Measurements from ENCODE around the gene SULT4A1. TPM values are rescaled to one million over a fixed set of nuclear protein-coding genes. Genes with fewer than 3 reads are reported as not detected.

Gene SULT4A1
- polyA plus RNA-seq, 3 donors, result not detected

DNA sequence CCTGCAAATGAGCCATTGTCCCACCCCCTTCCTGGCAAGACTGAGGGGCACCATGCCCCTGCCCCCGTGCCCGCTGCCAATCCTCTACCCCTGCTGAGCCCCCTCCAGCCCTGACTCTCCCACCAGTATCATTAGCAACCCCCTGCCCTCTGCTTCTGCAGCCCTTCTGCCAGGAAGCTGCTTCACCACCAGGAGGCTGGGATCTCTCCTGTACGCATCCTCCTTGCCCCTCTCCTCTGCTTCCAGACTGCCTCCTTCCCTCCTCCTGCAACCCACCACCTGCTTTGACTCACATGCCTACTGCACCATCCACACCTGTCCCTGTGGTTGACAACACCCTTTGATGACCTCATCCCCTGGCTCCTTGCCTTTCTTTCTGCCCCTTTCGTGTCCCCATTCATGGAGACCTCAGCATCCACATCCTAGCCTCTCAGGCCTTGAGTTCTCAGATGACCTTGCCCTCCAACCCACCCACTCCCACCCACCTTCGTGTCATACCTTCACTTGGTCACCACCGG is 47.9 kb upstream of the SULT4A1 start:
- Mint-ChIP-seq H3K4me1 (no peaks in the 10 kb centered on the region), H3K4me3 (no peak overlapping the region), H3K27ac (no peak overlapping the region), H3K27me3 (ENCODE audit: low read depth in 3 of 3) (peaks cover 11 to 25% (median 24%) of the 10 kb centered on the region in 3 donors), H3K9me3 (peaks cover 3 to 7% (median 5%) of the 10 kb centered on the region in 7 donors), H3K36me3 (no peaks in the 10 kb centered on the region)
- intact Hi-C loops (cut with micrococcal nuclease), result no loop called here
- H3K27me3 ChIP-seq (ENCODE audit: control insufficient read depth in 2 of 2, insufficient read depth in 2 of 2, low read length in 2 of 2), result no peaks in the 10 kb centered on the region
- H3K27ac ChIP-seq (ENCODE audit: low read depth in 1 of 2, low read length in 2 of 2), result no peak overlapping the region
- DNase-seq, result no peak
- TF ChIP-seq, protein P1, sequence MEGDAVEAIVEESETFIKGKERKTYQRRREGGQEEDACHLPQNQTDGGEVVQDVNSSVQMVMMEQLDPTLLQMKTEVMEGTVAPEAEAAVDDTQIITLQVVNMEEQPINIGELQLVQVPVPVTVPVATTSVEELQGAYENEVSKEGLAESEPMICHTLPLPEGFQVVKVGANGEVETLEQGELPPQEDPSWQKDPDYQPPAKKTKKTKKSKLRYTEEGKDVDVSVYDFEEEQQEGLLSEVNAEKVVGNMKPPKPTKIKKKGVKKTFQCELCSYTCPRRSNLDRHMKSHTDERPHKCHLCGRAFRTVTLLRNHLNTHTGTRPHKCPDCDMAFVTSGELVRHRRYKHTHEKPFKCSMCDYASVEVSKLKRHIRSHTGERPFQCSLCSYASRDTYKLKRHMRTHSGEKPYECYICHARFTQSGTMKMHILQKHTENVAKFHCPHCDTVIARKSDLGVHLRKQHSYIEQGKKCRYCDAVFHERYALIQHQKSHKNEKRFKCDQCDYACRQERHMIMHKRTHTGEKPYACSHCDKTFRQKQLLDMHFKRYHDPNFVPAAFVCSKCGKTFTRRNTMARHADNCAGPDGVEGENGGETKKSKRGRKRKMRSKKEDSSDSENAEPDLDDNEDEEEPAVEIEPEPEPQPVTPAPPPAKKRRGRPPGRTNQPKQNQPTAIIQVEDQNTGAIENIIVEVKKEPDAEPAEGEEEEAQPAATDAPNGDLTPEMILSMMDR (IDR thresholded peaks at IDR 0.05), result no peak
- no peaks in the 10 kb centered on the region for H4K20me1 ChIP-seq (ENCODE audit: insufficient read depth, low read length)
- 79% methylated on average over 6 of the region's 6 CpGs for whole genome bisulfite sequencing (ENCODE audit: insufficient coverage)
- H2AFZ ChIP-seq (ENCODE audit: insufficient read depth, low read depth, low read length, poor library complexity, severe bottlenecking), result no peak overlapping the region
- H3K9me3 ChIP-seq (replicated peaks in 1 of 2; ENCODE audit: control insufficient read depth in 1 of 2, insufficient read depth in 1 of 2, low read length in 2 of 2), result peaks cover 0 to 10% of the 10 kb centered on the region in 2 donors
- no peak overlapping the region for H3K9ac ChIP-seq (ENCODE audit: insufficient read depth, low read length, poor library complexity, severe bottlenecking)
- no peaks in the 10 kb centered on the region for H3K36me3 ChIP-seq (replicated peaks in 1 of 2; ENCODE audit: control insufficient read depth in 1 of 2, insufficient read depth in 2 of 2, low read length in 2 of 2)
- no peaks in the 10 kb centered on the region for H3K79me2 ChIP-seq (ENCODE audit: insufficient read depth, low read length)
- no peak overlapping the region for H3K4me2 ChIP-seq (replicated peaks; ENCODE audit: extremely low read depth, low read length, poor library complexity, severe bottlenecking)
- no peaks in the 10 kb centered on the region for H3K4me1 ChIP-seq (ENCODE audit: control insufficient read depth in 1 of 2, insufficient read depth in 2 of 2, low read length in 2 of 2)
- H3K4me3 ChIP-seq (replicated peaks in 1 of 3; ENCODE audit: low read depth in 2 of 3, low read length in 3 of 3), result no peak overlapping the region

DNA sequence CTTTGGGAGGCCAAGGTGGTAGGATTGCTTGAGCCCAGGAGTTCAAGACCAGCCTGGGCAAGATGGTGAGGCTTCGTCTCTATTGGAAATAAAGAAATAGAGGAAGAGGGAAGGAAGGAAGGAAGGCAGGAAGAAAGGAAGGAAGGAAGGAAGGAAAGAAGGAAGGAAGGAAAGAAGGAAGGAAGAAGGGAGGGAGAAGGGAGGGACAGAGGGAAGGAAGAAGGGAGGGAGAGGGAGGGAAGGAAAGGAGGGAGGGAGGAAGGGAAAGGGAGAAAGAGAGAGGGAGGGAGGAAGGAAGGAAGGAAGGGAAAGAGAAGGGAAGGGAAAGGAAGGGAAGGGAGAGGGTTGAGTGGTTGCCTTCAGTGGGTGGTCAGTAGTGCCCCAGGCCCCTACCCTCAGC is 47.4 kb upstream of the SULT4A1 start:
- Mint-ChIP-seq H3K4me1 (no peaks in the 10 kb centered on the region), H3K27ac (no peak overlapping the region), H3K4me3 (peak overlapping the region in 1 of 2 donors; percentile 43), H3K36me3 (no peaks in the 10 kb centered on the region), H3K9me3 (peaks cover 3 to 7% (median 5%) of the 10 kb centered on the region in 7 donors), H3K27me3 (ENCODE audit: low read depth in 3 of 3) (peaks cover 11 to 25% (median 24%) of the 10 kb centered on the region in 3 donors)
- H3K4me3 ChIP-seq (replicated peaks in 1 of 3; ENCODE audit: low read depth in 2 of 3, low read length in 3 of 3), result no peak overlapping the region
- no peak overlapping the region for H3K27ac ChIP-seq (ENCODE audit: low read depth in 1 of 2, low read length in 2 of 2)
- H3K4me2 ChIP-seq (replicated peaks; ENCODE audit: extremely low read depth, low read length, poor library complexity, severe bottlenecking), result no peak overlapping the region
- H4K20me1 ChIP-seq (ENCODE audit: insufficient read depth, low read length), result no peaks in the 10 kb centered on the region
- H3K9ac ChIP-seq (ENCODE audit: insufficient read depth, low read length, poor library complexity, severe bottlenecking), result no peak overlapping the region
- WGBS (ENCODE audit: insufficient coverage), result 78% methylated on average over 1 of the region's 1 CpG
- DNase-seq, result no peak
- H3K36me3 ChIP-seq (replicated peaks in 1 of 2; ENCODE audit: control insufficient read depth in 1 of 2, insufficient read depth in 2 of 2, low read length in 2 of 2), result no peaks in the 10 kb centered on the region
- TF ChIP-seq, protein P1 (IDR thresholded peaks at IDR 0.05), result no peak
- H3K27me3 ChIP-seq (ENCODE audit: control insufficient read depth in 2 of 2, insufficient read depth in 2 of 2, low read length in 2 of 2), result no peaks in the 10 kb centered on the region
- no peak overlapping the region for H2AFZ ChIP-seq (ENCODE audit: insufficient read depth, low read depth, low read length, poor library complexity, severe bottlenecking)
- H3K79me2 ChIP-seq (ENCODE audit: insufficient read depth, low read length), result no peaks in the 10 kb centered on the region
- H3K4me1 ChIP-seq (ENCODE audit: control insufficient read depth in 1 of 2, insufficient read depth in 2 of 2, low read length in 2 of 2), result no peaks in the 10 kb centered on the region
- peaks cover 0 to 10% of the 10 kb centered on the region in 2 donors for H3K9me3 ChIP-seq (replicated peaks in 1 of 2; ENCODE audit: control insufficient read depth in 1 of 2, insufficient read depth in 1 of 2, low read length in 2 of 2)
- intact Hi-C loops (cut with micrococcal nuclease), result no loop called here
